Hepatocyte (in vitro differentiated cells): ENCODE results near the gene GPR84. TPM values are rescaled to one million over a fixed set of nuclear protein-coding genes. Genes with fewer than 3 reads are reported as not detected.
A peak's percentile ranks its signal among the peaks of the same experiment; 100 is the strongest.

ENCODE experiments used
- DNase-seq: peaks from one replicate; pipeline ENCODE4 v3.0.0-alpha.2; 2016; ENCODE audit warnings: low spot score
- H2AFZ ChIP-seq: fragments of 200-600 bp; sonication (generic); 2 replicates; pipeline ENCODE4 v1.6.0; 2016; ENCODE audit warnings: antibody characterized with exemption, mild to moderate bottlenecking
- H3K27ac ChIP-seq: fragments of 200-600 bp; sonication (generic); 2 replicates; pipeline ENCODE4 v1.5.1; 2016; ENCODE audit warnings: mild to moderate bottlenecking
- H3K27me3 ChIP-seq: fragments of 200-600 bp; sonication (generic); 2 replicates; pipeline ENCODE4 v1.6.1; 2016
- H3K36me3 ChIP-seq: fragments of 200-600 bp; sonication (generic); replicated peaks from 2 replicates; pipeline ENCODE4 v1.5.1; 2016; ENCODE audit warnings: low read depth; ENCODE audit not compliant: insufficient read depth
- H3K4me1 ChIP-seq: fragments of 200-600 bp; sonication (generic); 2 replicates; pipeline ENCODE4 v1.5.1; 2016; ENCODE audit warnings: mild to moderate bottlenecking, moderate library complexity; ENCODE audit not compliant: insufficient read depth
- H3K4me2 ChIP-seq: fragments of 200-600 bp; sonication (generic); 2 replicates; pipeline ENCODE4 v1.6.0; 2016
- H3K4me3 ChIP-seq: fragments of 200-600 bp; sonication (generic); 2 replicates; pipeline ENCODE4 v1.5.1; 2016; ENCODE audit warnings: mild to moderate bottlenecking
- H3K79me2 ChIP-seq: fragments of 200-600 bp; sonication (generic); 2 replicates; pipeline ENCODE4 v1.6.0; 2017; ENCODE audit warnings: mild to moderate bottlenecking
- H3K9me2 ChIP-seq: fragments of 200-600 bp; sonication (generic); replicated peaks from 2 replicates; pipeline ENCODE4 v1.6.0; 2017; ENCODE audit warnings: mild to moderate bottlenecking; ENCODE audit not compliant: insufficient read depth
- H3K9me3 ChIP-seq: fragments of 200-600 bp; sonication (generic); 2 replicates; pipeline ENCODE4 v1.5.1; 2016; ENCODE audit warnings: low read depth, mild to moderate bottlenecking
- H4K20me1 ChIP-seq: fragments of 200-600 bp; sonication (generic); 2 replicates; pipeline ENCODE4 v1.6.0; 2016; ENCODE audit warnings: mild to moderate bottlenecking; ENCODE audit not compliant: insufficient read depth, poor library complexity, severe bottlenecking
- CTCF ChIP-seq: fragments of 200-600 bp; sonication (generic); IDR thresholded peaks from 2 replicates; pipeline ENCODE4 v1.5.1; 2016; ENCODE audit warnings: antibody characterized with exemption, mild to moderate bottlenecking; ENCODE audit not compliant: poor library complexity
- EZH2 ChIP-seq: fragments of 200-600 bp; sonication (generic); IDR thresholded peaks from 2 replicates; pipeline ENCODE4 v1.6.1; 2016; ENCODE audit warnings: antibody characterized with exemption, mild to moderate bottlenecking, borderline replicate concordance
- EZH2phosphoT487 ChIP-seq: fragments of 200-600 bp; sonication (generic); IDR thresholded peaks from one replicate; pipeline ENCODE4 v1.6.1; 2018; ENCODE audit warnings: antibody characterized with exemption, mild to moderate bottlenecking, low read depth, moderate library complexity; ENCODE audit not compliant: unreplicated experiment, severe bottlenecking
- WGBS: methylation state at CpG from one replicate; pipeline ENCODE4 v1.1.6; 2016; ENCODE audit warnings: low lambda C conversion rate; ENCODE audit errors: missing lambda C conversion rate; 5-methylcytosine and 5-hydroxymethylcytosine counted together
- polyA plus RNA-seq: library from polyadenylated mRNA; unstranded; fragments of >200 nt; fragmentation: Nextera tagmentation; extraction: Ambion mirVana; gene quantifications from 2 replicates; pipeline ENCODE4 v1.2.1, GENCODE V29; 2016
- total RNA-seq: library from RNA; depleted of rRNA; stranded (reverse); fragments of >200 nt; gene quantifications from 2 replicates; pipeline ENCODE4 v1.2.3, GENCODE V29; 2014

The GPR84 gene
- total and polyA plus RNA-seq, 2 experiments from 2014 or later, result 0.07 TPM; not detected in 1

GRCh38 chr12:54363618-54364017, 668 bp downstream of the GPR84 start:
- no peaks in the 10 kb centered on the region for H3K36me3 ChIP-seq
- no peak overlapping the region for H3K27ac ChIP-seq
- H3K79me2 ChIP-seq, result no peaks in the 10 kb centered on the region
- TF ChIP-seq EZH2phosphoT487 (no peak), CTCF (no peak), EZH2 (no peak)
- no peak for DNase-seq
- no peak overlapping the region for H3K4me3 ChIP-seq
- peaks cover 12% of the 10 kb centered on the region for H3K4me1 ChIP-seq
- WGBS, result 90% methylated on average over 6 of the region's 6 CpGs
- peaks cover 3% of the 10 kb centered on the region for H3K27me3 ChIP-seq
- no peaks in the 10 kb centered on the region for H4K20me1 ChIP-seq
- no peaks in the 10 kb centered on the region for H3K9me3 ChIP-seq
- H3K4me2 ChIP-seq, result no peak overlapping the region
- no peak overlapping the region for H2AFZ ChIP-seq
- H3K9me2 ChIP-seq, result no peaks in the 10 kb centered on the region

- Histone ChIP-seq H3K9me3 (no peaks in the 10 kb centered on the region), H3K4me1 (peaks cover 14% of the 10 kb centered on the region), H3K4me2 (no peak overlapping the region), H2AFZ (no peak overlapping the region), H3K4me3 (no peak overlapping the region), H3K79me2 (no peaks in the 10 kb centered on the region), H4K20me1 (no peaks in the 10 kb centered on the region), H3K27ac (no peak overlapping the region), H3K27me3 (peaks cover 3% of the 10 kb centered on the region), H3K9me2 (no peaks in the 10 kb centered on the region), H3K36me3 (no peaks in the 10 kb centered on the region)
- WGBS, result 89% methylated on average over 8 of the region's 8 CpGs
- TF ChIP-seq CTCF (no peak), EZH2phosphoT487 (no peak), EZH2 (no peak)
- no peak for DNase-seq
Measured at GRCh38 chr12:54363047-54363446, 1.2 kb downstream of the GPR84 start.

- H4K20me1 ChIP-seq, result no peaks in the 10 kb centered on the region
- H3K4me1 ChIP-seq, result peaks cover 28% of the 10 kb centered on the region
- H2AFZ ChIP-seq, result no peak overlapping the region
- no peaks in the 10 kb centered on the region for H3K36me3 ChIP-seq
- peak overlapping the region; percentile 85 for H3K27ac ChIP-seq
- peaks cover 3% of the 10 kb centered on the region for H3K27me3 ChIP-seq
- no peak overlapping the region for H3K4me2 ChIP-seq
- no peaks in the 10 kb centered on the region for H3K9me2 ChIP-seq
- H3K4me3 ChIP-seq, result no peak overlapping the region
- H3K9me3 ChIP-seq, result no peaks in the 10 kb centered on the region
- H3K79me2 ChIP-seq, result no peaks in the 10 kb centered on the region
- WGBS, result 60% methylated on average over 16 of the region's 16 CpGs
- TF ChIP-seq EZH2phosphoT487 (no peak), CTCF (peak; percentile 95), EZH2 (no peak)
- DNase-seq, result peak; percentile 89
Measured at GRCh38 chr12:54360717-54361456, 3.4 kb downstream of the GPR84 start.
